Dendritic cell treated with granulocyte-macrophage colony-stimulating factor and Interleukin-4, amounts not matched to agents 40 ng/mL and 50 ng/mL, for 4 days (primary cell): ENCODE measurements around the gene PGPEP1.
A peak's percentile ranks its signal among the peaks of the same experiment; 100 is the strongest.
"Not testable (repeated sequence)": the region's sequence is repeated elsewhere in the genome, so short reads cannot be mapped to it uniquely, and the experiment has no call there.

Experiments used
- H3K27ac Mint-ChIP-seq: one replicate; pipeline ENCODE4 v1.8.0; 2022; ENCODE audit warnings: mild to moderate bottlenecking, mixed read lengths
- H3K27me3 Mint-ChIP-seq: one replicate; pipeline ENCODE4 v1.8.0; 2022; ENCODE audit warnings: mild to moderate bottlenecking, mixed read lengths
- H3K36me3 Mint-ChIP-seq: one replicate; pipeline ENCODE4 v1.8.0; 2022; ENCODE audit warnings: low read depth, mixed read lengths
- H3K4me1 Mint-ChIP-seq: one replicate; pipeline ENCODE4 v1.8.0; 2022; ENCODE audit warnings: low read depth, mixed read lengths
- H3K4me3 Mint-ChIP-seq: one replicate; pipeline ENCODE4 v1.8.0; 2022; ENCODE audit warnings: mild to moderate bottlenecking, moderate library complexity, mixed read lengths
- H3K9me3 Mint-ChIP-seq: one replicate; pipeline ENCODE4 v1.8.0; 2022; ENCODE audit warnings: mixed read lengths
- intact Hi-C: fragments of 100-400 bp; cut with micrococcal nuclease; formaldehyde crosslinking; loops from one replicate; pipeline ENCODE4 v1.15.0; 2022

The PGPEP1 gene

DNA sequence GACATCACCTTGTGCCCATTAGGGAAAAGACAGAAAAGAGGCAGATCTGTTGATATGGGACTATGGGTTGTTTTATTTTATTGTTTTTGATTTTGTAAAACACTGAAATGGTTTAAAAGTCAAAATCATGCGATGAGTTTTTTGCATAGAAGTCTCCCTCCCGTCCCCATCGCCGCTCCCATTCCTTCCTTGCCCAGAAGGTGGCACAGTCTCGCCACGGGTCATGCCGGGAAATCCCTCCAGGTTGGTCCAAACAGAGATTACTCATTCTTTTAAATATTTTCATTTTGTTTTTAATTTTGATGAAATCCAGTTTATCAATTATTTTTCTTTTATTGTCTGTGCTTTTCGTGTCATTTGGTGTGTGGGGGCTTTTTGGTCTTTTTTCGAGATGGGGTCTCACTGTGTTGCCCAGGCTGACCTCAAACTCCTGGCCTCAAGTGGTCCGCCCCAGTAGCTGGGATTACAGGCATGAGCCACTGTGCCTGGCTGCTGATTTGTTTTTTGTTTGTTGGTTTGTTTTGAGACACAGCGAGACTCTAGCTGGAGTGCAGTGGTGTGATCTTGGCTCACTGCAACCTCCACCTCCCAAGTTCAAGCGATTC lies 9.2 kb downstream of the PGPEP1 start:
- Mint-ChIP-seq H3K27me3 (no peaks in the 10 kb centered on the region), H3K4me1 (peaks cover 24% of the 10 kb centered on the region), H3K4me3 (no peak overlapping the region), H3K36me3 (peaks cover 73% of the 10 kb centered on the region), H3K27ac (no peak overlapping the region), H3K9me3 (no peaks in the 10 kb centered on the region)
- intact Hi-C loops: loop anchor here (2.0 to 5.0 kb wide), 2 partner anchors 38 to 59 kb away; partner anchors contain the start of gene GDF15

GRCh38 chr19:18350490-18350889 lies 10.1 kb downstream of the PGPEP1 start:
- Mint-ChIP-seq H3K27me3 (no peaks in the 10 kb centered on the region), H3K4me3 (no peak overlapping the region), H3K36me3 (peaks cover 74% of the 10 kb centered on the region), H3K27ac (no peak overlapping the region), H3K4me1 (peaks cover 19% of the 10 kb centered on the region), H3K9me3 (no peaks in the 10 kb centered on the region)
- intact Hi-C loops: no loop called here

- Mint-ChIP-seq H3K9me3 (no peaks in the 10 kb centered on the region), H3K4me1 (peaks cover 11% of the 10 kb centered on the region), H3K36me3 (peaks cover 75% of the 10 kb centered on the region), H3K27me3 (no peaks in the 10 kb centered on the region), H3K4me3 (no peak overlapping the region), H3K27ac (no peak overlapping the region)
- intact Hi-C loops: no loop called here
Measured at GRCh38 chr19:18351544-18351943, 11.1 kb downstream of the PGPEP1 start.

DNA sequence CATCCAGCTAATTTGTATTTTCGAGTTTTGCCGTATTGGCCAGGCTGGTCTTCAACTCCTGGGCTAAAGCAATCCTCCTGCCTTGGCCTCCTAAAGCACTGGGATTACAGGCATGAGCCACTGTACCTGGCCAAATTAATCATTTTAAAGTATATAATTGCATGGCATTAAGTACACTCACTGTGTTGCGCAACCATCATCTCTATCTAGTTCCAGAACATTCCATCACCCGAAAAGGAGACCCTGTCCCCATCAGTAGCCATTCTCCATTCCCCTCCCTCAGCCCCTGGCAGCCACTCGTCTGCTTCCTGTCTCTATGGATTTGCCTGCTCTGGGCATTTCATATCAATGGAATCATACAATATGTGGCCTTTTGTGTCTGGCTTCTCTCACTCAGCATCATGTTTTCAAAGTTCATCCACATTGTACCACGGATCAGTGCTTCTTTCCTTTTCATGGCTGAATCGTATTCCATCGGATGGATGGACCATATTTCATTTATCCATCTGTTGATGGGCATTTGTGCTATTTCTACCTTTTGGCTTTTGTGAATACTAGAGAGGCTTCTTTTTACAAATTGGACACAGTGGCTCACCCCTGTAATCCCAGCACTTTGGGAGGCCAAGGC lies 13.1 kb downstream of the PGPEP1 start:
- no peaks in the 10 kb centered on the region for H3K9me3 Mint-ChIP-seq
- peak overlapping the region; percentile 16 for H3K27ac Mint-ChIP-seq
- no peak overlapping the region for H3K4me3 Mint-ChIP-seq
- intact Hi-C loops: no loop called here
- H3K36me3 Mint-ChIP-seq: peaks cover 75% of the 10 kb centered on the region
- no peaks in the 10 kb centered on the region for H3K4me1 Mint-ChIP-seq
- H3K27me3 Mint-ChIP-seq: no peaks in the 10 kb centered on the region

- H3K9me3 Mint-ChIP-seq, intact Hi-C loops, H3K27ac Mint-ChIP-seq, H3K4me1 Mint-ChIP-seq, H3K27me3 Mint-ChIP-seq, H3K4me3 Mint-ChIP-seq: not testable (repeated sequence)
- H3K36me3 Mint-ChIP-seq: peaks cover 86% of the 10 kb centered on the region
Measured at GRCh38 chr19:18354743-18355142, 14.3 kb downstream of the PGPEP1 start.

- H3K27me3 Mint-ChIP-seq: no peaks in the 10 kb centered on the region
- H3K36me3 Mint-ChIP-seq: peaks cover 89% of the 10 kb centered on the region
- no peaks in the 10 kb centered on the region for H3K9me3 Mint-ChIP-seq
- no peak overlapping the region for H3K4me3 Mint-ChIP-seq
- H3K4me1 Mint-ChIP-seq: no peaks in the 10 kb centered on the region
- intact Hi-C loops: no loop called here
- H3K27ac Mint-ChIP-seq: no peak overlapping the region
Measured at GRCh38 chr19:18357041-18357440, 16.6 kb downstream of the PGPEP1 start.

GRCh38 chr19:18361646-18362045 lies 21.2 kb downstream of the PGPEP1 start:
- peaks cover 77% of the 10 kb centered on the region for H3K36me3 Mint-ChIP-seq
- H3K27me3 Mint-ChIP-seq: no peaks in the 10 kb centered on the region
- H3K4me1 Mint-ChIP-seq: peaks cover 34% of the 10 kb centered on the region
- H3K27ac Mint-ChIP-seq: peak overlapping the region; percentile 43
- H3K9me3 Mint-ChIP-seq: no peaks in the 10 kb centered on the region
- no peak overlapping the region for H3K4me3 Mint-ChIP-seq
- intact Hi-C loops: no loop called here

DNA sequence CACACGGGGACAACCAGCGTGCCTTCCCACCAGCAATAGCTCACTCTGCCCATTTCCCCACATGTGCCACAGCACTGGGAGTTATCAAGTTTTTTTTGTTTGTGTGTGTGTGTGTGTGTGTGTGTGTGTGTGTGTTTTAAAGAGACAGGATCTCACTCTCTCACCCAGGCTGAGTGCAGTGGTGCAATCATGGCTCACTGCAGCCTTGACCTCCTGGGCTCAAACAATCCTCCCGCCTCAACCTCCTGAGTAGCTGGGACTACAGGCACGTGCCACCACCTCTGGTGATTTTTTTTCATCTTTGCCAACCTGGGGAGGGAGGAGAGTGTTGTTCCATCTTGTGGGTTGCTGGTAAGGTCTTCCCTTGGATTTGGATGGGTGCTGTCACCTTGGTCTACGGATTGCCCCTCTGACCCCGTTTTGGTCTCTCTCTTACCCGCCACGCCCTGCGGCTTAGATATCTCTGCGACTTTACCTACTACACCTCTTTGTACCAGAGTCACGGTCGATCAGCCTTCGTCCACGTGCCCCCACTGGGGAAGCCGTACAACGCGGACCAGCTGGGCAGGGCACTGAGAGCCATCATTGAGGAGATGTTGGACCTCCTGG lies 22.6 kb downstream of the PGPEP1 start:
- intact Hi-C loops: no loop called here
- peaks cover 76% of the 10 kb centered on the region for H3K36me3 Mint-ChIP-seq
- H3K4me3 Mint-ChIP-seq: no peak overlapping the region
- H3K27me3 Mint-ChIP-seq: no peaks in the 10 kb centered on the region
- peak overlapping the region; percentile 75 for H3K27ac Mint-ChIP-seq
- no peaks in the 10 kb centered on the region for H3K9me3 Mint-ChIP-seq
- peaks cover 44% of the 10 kb centered on the region for H3K4me1 Mint-ChIP-seq

- Mint-ChIP-seq H3K9me3 (no peaks in the 10 kb centered on the region), H3K4me1 (peaks cover 44% of the 10 kb centered on the region), H3K27me3 (no peaks in the 10 kb centered on the region), H3K36me3 (peaks cover 72% of the 10 kb centered on the region), H3K4me3 (no peak overlapping the region), H3K27ac (peak overlapping the region; percentile 75)
- intact Hi-C loops: no loop called here
Measured at GRCh38 chr19:18363787-18364186, 23.4 kb downstream of the PGPEP1 start.

DNA sequence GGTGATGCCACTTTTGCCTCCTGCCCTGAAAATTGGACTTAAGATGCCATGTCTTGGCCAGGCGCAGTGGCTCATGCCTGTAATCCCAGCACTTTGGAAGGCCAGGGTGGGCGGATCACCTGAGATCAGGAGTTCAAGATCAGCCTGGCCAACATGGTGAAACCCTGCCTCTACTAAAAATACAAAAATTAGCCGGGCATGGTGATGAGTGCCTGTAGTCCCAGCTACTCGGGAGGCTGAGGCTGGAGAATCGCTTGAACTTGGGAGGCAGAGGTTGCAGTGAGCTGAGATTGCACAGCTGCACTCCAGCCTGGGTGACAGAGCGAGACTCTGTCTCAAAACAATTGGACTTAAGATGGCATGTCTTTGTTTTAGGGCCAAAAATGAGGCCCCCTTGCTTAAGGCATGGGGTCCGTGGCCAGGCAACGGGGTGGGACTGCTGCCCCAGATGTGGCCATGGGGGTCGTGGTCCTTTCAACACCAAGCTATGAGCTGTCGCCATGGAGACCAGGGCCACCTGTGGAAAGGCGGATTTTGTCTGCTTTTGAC lies 24.0 kb downstream of the PGPEP1 start:
- not testable (repeated sequence) for H3K4me3 Mint-ChIP-seq
- H3K4me1 Mint-ChIP-seq: peaks cover 44% of the 10 kb centered on the region
- peak overlapping the region; percentile 75 for H3K27ac Mint-ChIP-seq

DNA sequence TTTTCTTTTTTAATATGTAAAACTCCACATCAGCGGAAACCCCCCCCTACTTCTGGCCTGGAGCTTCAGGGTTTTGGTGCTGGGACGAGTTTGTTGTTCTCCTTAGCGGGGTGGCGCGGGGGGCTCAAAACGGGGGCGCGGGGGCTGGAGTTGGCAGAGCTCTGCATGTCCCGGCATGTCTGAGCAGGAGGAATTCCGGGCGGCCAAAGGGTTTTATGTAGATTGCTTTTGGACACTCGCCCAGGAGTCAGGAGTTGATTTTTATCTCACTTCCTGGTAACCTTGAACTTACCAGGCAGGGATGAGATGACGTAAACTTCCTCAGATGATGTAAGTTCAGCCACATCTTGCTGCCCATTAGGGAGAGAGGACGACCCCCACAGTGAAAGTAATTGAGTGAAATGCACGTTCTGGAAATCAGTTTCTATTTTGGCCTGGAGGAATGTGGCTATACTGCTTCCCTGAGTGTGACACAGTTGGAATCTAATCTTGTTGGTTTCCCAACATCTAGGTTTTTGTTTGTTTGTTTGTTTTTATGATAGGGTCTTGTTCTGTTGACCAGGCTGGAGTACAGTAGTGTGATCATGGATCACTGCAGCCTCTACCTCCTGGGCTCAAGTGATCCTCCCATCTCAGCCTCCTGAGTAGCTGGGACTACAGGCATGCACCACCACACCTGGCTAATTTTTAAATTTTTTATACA lies 24.6 kb downstream of the PGPEP1 start:
- intact Hi-C loops: no loop called here
- peak overlapping the region; percentile 34 for H3K4me3 Mint-ChIP-seq
- H3K27ac Mint-ChIP-seq: peak overlapping the region; percentile 75
- no peaks in the 10 kb centered on the region for H3K27me3 Mint-ChIP-seq
- H3K9me3 Mint-ChIP-seq: no peaks in the 10 kb centered on the region
- peaks cover 72% of the 10 kb centered on the region for H3K36me3 Mint-ChIP-seq
- H3K4me1 Mint-ChIP-seq: peaks cover 50% of the 10 kb centered on the region

More for the DNA sequence above, 24.0 kb downstream of the PGPEP1 start:
- peaks cover 72% of the 10 kb centered on the region for H3K36me3 Mint-ChIP-seq
- H3K27me3 Mint-ChIP-seq, H3K9me3 Mint-ChIP-seq, intact Hi-C loops: not testable (repeated sequence)

DNA sequence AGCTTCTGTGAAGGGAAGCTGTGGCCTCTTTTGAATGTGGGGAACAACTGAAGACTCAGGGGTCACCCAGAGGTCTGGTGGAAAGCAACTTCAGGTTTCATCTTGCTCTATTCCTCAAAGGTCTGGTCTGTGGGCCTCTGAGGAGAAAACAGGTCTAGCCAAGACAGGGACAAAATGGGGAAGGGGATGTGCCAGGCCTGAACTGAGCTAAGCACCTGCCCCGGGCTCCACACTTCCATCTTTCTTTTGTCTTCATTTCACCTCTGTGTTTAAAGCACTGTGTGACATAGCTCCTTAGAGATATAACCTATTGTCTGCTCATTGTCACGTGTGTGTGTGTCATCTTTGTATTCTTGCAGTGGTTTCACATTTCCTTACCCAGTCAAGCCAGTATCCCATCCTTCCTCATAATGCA lies 25.6 kb downstream of the PGPEP1 start:
- intact Hi-C loops: no loop called here
- peak overlapping the region; percentile 75 for H3K27ac Mint-ChIP-seq
- H3K9me3 Mint-ChIP-seq: no peaks in the 10 kb centered on the region
- peaks cover 68% of the 10 kb centered on the region for H3K36me3 Mint-ChIP-seq
- peaks cover 51% of the 10 kb centered on the region for H3K4me1 Mint-ChIP-seq
- H3K4me3 Mint-ChIP-seq: no peak overlapping the region
- no peaks in the 10 kb centered on the region for H3K27me3 Mint-ChIP-seq

- no peak overlapping the region for H3K4me3 Mint-ChIP-seq
- intact Hi-C loops: no loop called here
- no peaks in the 10 kb centered on the region for H3K9me3 Mint-ChIP-seq
- peaks cover 2% of the 10 kb centered on the region for H3K27me3 Mint-ChIP-seq
- peaks cover 54% of the 10 kb centered on the region for H3K4me1 Mint-ChIP-seq
- peak overlapping the region; percentile 61 for H3K27ac Mint-ChIP-seq
- H3K36me3 Mint-ChIP-seq: peaks cover 42% of the 10 kb centered on the region
Measured at GRCh38 chr19:18368504-18369222, 28.3 kb downstream of the PGPEP1 start.
